H1 (cell line): ENCODE measurements around the gene CYP2S1. TPM values are rescaled to one million over a fixed set of nuclear protein-coding genes. Genes with fewer than 3 reads are reported as not detected.

Source experiments
- BRCA1 ChIP-seq: IDR thresholded peaks from 2 replicates; pipeline ENCODE4 v1.6.1; 2012; ENCODE audit warnings: low read depth, low read length, improper control_type of control experiment
- CEBPB ChIP-seq: IDR thresholded peaks from 2 replicates; pipeline ENCODE4 v1.6.1; 2012; ENCODE audit warnings: low read depth, low read length
- NRF1 ChIP-seq: IDR thresholded peaks from 2 replicates; pipeline ENCODE4 v1.6.1; 2011; ENCODE audit warnings: mild to moderate bottlenecking, low read depth, low read length, improper control_type of control experiment
- POU5F1 ChIP-seq: IDR thresholded peaks from 2 replicates; pipeline ENCODE4 v1.6.1; 2011; ENCODE audit warnings: low read depth, mild to moderate bottlenecking, low read length, moderate library complexity
- RAD21 ChIP-seq, 2 experiments: IDR thresholded peaks in 1 of 2; conservative IDR thresholded peaks in 1 of 2; 2 replicates each; pipeline ENCODE4 v1.6.1; 2011; ENCODE audit warnings: low read depth in 2 of 2, low read length in 2 of 2, improper control_type of control experiment in 1 of 2, inconsistent platforms in 1 of 2, mild to moderate bottlenecking in 1 of 2, moderate library complexity in 1 of 2
- TEAD4 ChIP-seq: IDR thresholded peaks from 2 replicates; pipeline ENCODE4 v1.6.1; 2012; ENCODE audit warnings: low read depth, low read length, inconsistent platforms, mixed read lengths
- polyA plus RNA-seq, 7 experiments: library from polyadenylated mRNA; depleted of rRNA in 3 of 7; stranded (reverse) in 5 of 7; unstranded in 2 of 7; fragments of >200 nt in 5 of 7; fragments of 200-250 nt in 2 of 7; gene quantifications; 1 replicate in 5 of 7; 2 replicates in 1 of 7; 4 replicates in 1 of 7; pipeline versions ENCODE4 v1.2.1 to v1.2.3, GENCODE V29; 2011 to 2013; ENCODE audit warnings: missing spikeins in 2 of 7, mixed read lengths in 2 of 7
- total RNA-seq: library from RNA; stranded (reverse); fragmentation: NEBNext Ultra II Directional; extraction: Animal tissue kit (Norgen Biotek cat#: 25700); gene quantifications from 2 replicates; pipeline ENCODE4 v1.2.1, GENCODE V29; 2021
- TF ChIP-seq, protein P1 (sequence below): IDR thresholded peaks from 2 replicates; pipeline ENCODE4 v1.6.1; 2011; ENCODE audit warnings: low read length, improper control_type of control experiment

CYP2S1 gene
- total and polyA plus RNA-seq, 2 of the 8 experiments (the other 6 are each of a cell fraction or from before 2014, with no cell fraction given), result 97.9 to 245 TPM

DNA sequence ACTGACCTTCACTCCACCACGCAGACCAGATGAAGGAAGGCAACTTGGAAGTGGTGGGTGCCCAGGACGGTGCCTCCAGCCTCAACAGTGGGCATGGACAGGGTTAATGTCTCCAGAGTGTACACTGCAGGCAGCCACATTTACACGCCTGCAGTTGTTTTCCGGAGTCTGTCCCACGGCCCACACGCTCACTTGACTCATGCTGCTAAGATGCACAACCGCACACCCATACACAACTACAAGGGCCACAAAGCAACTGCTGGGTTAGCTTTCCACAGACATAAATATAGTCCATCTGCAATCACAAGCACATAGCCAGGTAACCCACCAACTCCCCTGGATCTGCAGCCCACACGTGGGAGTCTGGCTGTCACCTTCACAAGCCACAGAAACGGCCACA lies 13.4 kb downstream of the CYP2S1 start (continued):
- TF ChIP-seq, protein P1, sequence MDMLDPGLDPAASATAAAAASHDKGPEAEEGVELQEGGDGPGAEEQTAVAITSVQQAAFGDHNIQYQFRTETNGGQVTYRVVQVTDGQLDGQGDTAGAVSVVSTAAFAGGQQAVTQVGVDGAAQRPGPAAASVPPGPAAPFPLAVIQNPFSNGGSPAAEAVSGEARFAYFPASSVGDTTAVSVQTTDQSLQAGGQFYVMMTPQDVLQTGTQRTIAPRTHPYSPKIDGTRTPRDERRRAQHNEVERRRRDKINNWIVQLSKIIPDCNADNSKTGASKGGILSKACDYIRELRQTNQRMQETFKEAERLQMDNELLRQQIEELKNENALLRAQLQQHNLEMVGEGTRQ, result no peak
- TF ChIP-seq NRF1, result no peak
- no peak for TF ChIP-seq CEBPB
- TF ChIP-seq RAD21 (IDR thresholded peaks at IDR 0.05 in 1 of 2, conservative IDR thresholded peaks at IDR 0.05 in 1 of 2; ENCODE audit: low read depth in 2 of 2, low read length in 2 of 2), result no peak
- no peak for TF ChIP-seq POU5F1
- TF ChIP-seq BRCA1, result no peak
- TF ChIP-seq TEAD4, result no peak
- TF ChIP-seq, all 59 proteins: peak for 0
